Measurements from ENCODE around the gene SIMC1.
"Not testable (repeated sequence)": the region's sequence is repeated elsewhere in the genome, so short reads cannot be mapped to it uniquely, and the experiment has no call there.

SIMC1 gene

DNA sequence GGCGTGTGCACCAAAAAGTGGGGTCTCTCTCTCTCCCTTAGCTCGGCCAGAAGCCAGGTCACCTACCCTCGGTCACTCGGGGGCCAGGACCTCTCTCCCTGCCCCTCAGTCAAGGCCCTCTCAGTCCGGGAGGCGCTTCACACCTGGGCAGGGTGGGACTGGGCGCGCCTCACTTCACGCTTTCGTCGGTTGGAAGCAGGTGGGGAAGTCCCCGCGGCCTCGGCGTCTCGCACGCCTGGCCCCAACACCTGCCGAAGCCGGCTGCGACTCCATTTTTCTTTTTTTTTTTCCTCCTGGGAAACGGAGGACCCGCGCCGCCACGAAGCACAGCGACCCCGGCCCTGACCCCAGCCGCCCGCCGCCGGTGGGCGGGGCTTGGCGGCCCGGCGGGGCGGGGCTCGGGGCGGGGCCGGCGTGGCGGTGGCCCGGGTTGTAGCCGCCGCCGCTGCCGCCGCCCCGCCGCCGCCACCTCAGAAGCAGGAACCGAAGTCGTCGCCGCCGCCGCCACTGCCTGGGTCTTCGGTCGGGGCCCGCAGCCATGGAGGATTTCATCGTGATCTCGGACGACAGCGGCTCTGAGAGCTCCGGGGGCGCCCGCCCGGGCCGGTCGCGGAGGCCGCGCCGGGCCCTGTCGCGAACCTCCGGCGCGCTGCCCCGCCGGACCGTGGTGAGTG lies at the start of gene SIMC1:
Gene SIMC1 (plus strand): TSS at position 454 of the 674 bp plus-strand sequence. CDS start 85 bp downstream, at position 539.
- DNase-seq (ENCODE audit: low read depth), result peak; percentile 44

DNA sequence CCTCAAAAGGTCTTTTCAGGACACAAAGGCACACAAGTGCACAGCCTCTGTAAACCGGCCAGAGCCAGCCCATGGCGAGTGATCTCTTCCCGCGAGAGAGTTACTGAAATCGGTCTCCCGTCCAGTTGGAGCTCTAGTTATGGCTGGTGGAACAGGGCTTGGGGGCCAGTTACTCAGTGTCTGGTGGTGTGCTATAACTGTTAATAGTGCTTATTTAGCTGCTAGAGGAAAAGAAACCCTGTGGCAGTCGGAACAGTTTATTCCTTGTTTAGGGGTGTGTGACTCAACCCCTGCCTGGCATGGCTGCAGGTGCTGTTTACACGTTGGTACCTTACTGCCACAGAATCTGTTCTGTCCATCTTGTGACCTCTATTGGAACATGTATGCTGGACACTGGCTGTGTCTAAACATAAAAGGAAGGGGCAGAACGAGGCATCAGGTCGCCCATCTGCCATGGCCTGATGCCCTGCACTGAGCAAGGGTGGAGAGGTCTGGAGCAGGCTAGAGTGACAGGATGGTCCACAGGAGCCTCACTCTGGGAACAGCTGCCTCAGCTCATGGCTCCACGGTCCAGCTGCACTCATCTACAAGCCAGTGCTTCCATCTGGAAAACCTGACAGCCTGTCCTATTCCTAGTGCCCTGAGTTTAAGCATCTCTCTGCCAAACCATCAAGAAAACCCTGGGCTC lies 49.6 kb upstream of the SIMC1 start:
- DNase-seq (ENCODE audit: low read depth), result no peak

DNA sequence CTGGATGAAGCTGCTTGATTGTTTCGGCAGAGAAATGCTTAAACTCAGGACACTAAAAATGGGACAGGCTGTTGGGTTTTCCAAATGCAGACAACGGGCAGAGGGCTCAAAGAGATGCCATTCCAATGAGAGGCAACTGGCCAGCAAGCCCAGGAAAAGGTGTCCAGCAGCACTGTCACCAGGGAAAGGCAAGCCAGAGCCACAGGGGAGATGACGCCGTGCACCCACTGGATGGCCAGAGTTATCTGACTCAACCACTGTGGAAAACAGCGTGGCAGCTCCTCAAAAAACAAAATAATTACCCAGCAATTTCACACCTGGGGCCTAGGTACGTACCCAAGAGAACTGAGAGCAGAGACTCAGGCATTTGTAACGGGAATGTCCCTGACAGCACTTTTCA lies 48.4 kb upstream of the SIMC1 start:
- DNase-seq (ENCODE audit: low read depth), result no peak

DNA sequence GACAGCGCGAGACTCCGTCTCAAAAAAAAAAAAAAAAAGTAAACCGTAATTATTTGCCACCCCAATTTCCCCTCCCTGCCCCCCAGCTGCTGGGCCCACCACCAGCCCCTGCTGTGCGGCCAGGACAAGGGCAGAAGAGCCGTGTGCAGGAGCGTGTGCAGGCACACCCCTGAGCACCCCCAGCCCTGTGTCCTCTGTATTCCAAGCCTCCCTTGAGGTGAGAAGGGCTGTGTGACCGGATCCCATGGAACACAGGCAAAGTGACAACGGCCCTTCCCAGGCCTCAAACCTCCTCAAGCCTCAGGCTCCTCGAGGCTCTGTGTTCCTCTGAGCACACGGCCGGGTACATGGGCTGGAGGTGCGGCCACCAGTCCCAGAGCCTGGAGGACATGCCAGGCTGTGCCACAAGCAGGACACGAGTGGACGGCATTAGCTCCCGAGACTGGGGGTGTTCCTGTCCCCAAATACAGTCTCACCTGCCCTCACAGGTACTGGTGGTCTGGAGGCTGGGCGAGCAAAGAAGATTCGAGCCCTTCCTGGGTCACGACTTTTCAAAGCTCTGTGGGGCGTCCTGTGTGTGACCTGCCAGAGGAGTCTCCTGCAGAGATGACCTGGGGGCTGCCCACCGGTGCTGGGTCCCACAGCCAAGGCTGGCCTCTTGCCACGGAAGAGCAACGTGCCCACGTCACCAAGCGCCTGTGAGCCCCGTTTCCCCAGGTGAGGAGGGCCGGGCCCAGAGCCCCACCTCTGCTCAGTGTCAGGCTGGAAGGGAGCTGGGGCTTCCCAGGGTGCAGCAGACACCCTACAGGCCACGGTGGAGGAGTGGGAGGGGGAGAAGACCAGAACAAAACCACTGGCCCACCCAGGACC lies 47.1 kb upstream of the SIMC1 start:
- DNase-seq (ENCODE audit: low read depth), result no peak

DNA sequence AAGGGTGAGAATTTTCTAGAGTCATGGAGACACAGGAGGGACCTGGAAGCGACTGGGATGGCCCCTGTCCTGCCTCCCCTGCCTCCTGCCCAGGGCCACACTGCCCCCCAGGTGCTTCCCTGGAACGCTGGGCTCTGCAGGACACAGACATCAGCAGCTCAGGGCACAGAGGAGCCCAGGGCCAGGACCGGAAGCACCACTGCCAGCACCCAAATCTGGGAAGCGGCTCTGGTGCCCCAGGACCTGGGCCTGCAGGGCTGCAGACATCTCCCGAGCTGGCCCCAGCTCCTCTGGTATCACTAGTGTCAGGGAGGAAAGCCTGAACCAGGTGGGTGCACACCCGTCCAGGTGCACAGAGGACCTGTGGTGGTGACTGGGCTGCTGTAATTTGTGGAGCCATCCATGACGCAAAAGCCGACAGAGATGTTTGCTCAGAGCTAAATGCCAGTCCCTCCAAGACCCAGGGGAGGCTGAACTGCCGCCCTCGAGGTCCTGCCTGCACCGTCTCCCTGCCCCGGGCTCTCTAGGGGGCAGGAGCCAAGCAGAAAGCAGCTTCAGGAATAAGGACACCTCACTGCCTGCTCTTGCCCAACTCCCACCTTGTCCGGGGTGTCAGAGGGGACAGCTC lies 46.0 kb upstream of the SIMC1 start:
- no peak for DNase-seq (ENCODE audit: low read depth)

DNA sequence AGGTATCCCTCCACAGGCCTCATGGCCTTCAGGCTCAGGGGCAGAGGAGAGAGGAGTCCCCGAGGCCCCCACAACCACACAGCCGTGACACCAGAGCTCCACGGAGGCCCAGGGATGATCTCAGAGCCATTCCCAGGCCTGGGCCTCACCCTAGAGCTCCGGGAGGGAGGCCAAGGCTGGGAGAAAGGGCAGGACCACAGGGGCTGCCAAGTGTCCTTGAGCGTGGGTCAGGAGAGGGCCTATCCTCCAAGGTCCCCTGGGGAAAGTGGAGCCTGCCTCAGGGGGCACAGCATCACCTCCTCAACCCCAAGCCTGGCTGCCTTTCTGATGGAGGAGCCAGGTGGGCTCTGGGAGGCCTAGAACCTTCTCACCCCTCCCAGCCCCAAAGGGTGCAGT lies 45.5 kb upstream of the SIMC1 start:
- DNase-seq (ENCODE audit: low read depth), result not testable (repeated sequence)

DNA sequence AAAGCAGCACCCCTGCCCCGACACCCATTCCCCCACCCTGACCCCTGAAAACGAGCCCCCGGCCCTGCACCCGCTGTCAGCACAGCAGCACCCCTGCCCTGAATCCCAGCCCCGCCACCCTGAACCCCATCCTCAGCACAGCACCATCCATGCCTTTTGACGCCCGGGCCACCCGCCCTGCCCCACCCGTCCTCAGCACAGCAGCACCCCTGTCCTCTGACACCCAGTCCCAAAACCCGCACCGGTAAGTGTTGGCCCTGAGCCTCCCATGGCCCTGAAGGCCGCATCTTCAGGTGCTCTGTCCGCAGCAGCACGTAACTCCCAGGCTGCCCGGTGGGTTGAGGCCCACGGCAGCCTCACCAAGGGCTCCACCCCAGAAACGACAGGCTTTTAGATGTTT lies 44.6 kb upstream of the SIMC1 start:
- DNase-seq (ENCODE audit: low read depth), result not testable (repeated sequence)

DNA sequence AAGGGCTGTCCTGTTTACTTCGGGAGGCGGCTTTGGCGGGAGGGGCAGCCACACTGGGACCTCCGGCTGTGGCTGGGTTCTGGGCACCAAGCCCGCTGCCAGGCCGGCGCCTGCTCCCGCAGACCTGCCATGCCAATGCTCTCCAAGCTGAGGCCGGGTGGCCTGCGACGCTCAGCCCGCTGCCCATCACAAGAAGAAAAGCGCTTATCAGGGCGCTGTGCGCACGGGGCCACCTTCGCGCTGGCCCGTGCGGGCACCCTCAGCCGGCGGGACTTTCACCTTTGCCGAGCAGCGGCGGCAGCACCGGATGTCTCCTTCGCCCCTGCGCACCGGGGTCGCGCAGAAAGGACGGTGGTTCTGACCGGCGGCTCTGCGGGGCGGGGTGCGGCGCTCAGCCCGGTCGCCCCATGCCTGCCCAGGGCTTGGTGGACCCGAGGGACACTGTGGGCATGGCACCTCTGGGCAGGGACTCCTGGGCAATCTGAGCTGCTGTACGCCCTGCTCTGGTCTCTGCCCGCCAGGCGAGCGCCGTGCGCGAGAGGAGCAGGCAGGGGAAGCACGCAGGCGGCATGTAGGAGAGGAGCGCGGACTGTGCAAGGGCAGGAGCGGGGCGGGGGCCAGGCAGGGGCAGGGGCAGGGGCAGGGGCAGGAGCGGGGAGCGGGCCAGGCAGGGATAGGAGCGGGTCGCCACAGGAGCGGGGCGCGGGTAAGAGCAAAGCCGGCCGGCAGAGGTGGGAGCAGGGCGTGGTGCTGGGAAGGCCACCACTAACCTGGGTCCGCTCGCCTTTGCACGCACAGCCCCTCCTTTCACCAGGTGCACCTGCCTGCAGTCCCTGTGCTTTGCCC lies 43.8 kb upstream of the SIMC1 start:
- DNase-seq (ENCODE audit: low read depth), result not testable (repeated sequence)

DNA sequence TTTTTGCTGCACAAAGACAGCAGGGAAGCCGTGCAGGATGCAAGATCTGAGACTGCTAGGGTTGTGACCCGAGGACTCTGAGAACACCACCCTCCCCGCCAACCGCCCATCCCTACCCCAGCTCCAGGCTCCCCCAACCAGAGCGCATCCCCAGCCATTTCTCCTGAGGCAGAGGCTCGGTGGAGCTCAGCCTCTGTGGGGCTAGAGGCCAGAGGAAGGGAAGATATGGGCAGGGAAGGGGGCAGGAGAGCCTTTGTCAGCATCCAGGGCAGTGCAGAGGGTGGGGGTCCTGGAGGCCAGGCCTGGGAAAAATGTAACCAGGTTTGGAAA lies 43.2 kb upstream of the SIMC1 start:
- DNase-seq (ENCODE audit: low read depth), result not testable (repeated sequence)

DNA sequence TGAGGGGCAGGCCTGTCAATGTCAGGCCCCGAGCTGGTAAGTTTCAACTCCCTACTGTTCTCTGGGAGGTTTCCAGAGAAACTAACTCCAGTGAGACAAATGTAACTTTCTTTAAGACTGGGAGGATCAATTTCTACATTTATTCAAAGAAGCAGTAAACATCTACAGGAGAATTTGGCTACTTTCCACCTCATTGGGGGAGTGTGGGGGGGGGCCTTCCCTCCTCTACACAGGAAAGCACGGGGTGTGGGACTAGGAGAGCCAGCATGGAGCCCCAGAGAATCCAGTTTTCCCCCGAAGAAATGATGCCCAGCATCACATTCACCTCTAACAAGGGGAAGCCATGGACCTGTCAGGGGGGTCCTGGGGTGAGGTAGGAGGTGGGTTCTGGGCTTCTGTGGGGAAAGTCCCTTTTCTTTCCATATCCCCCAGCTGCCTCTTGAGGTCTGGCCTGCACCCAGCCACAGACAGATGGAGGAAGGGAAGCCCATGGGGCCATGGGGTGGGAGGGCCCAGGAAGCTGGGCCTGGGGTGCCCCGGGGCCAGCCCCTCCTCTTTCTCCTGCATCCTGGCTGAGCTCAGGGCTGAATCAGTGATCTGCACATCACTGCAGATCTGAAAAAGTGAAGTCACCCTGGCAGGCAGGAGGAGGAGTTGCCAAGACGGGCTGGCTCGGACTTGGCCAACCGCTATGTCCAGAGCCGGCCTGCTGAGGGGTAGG lies 42.6 kb upstream of the SIMC1 start:
- DNase-seq (ENCODE audit: low read depth), result not testable (repeated sequence)

DNA sequence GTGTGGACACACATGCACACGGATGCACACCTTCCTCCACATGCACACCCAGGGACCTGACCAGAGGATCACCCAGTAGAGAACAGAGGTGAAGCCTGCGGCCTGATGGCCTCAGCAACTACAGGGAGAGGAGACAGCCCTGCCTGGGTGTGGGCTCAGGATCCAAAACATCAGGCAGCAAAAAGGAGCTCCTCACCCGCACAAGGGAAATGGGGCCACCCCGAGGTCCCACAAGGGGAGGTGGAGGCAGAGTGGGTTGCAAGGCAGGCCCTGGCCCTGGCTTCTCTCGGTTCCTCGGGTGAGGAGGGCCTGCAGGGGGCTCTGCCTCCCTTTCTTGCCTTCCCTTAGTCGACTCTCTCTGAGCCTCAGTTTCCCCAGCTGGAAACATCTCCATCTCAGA lies 41.4 kb upstream of the SIMC1 start:
- DNase-seq (ENCODE audit: low read depth), result not testable (repeated sequence)

DNA sequence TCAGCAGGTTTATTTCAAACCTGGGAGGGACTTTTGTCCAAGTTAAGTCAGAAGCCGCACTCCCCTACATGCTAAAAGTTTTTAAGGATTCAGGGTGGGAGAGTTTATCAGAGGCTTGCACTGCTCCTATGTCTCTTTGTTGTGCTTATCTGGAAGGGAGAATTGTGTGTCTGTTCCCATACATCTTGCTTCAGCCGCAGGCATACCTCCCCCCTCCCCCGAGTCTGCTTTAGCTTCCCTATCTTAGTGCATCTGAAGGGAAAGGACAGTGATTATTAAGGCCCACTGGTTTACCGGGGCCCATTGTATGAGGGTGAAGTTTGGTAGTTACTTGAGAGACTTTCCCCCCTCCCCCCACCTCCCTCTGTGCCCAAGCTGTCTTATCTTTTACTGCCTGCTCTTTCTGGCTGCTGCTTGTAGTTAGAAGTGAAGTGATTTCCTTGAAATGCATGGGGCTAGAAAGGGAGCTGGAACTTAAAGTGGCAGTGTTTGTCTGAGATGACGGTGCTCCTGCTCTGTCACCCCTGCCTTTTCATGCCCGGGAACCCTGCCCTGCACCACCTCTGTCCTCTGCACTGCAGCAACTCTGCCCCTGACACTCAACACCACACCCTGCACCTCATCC lies 40.9 kb upstream of the SIMC1 start:
- DNase-seq (ENCODE audit: low read depth), result not testable (repeated sequence)

DNA sequence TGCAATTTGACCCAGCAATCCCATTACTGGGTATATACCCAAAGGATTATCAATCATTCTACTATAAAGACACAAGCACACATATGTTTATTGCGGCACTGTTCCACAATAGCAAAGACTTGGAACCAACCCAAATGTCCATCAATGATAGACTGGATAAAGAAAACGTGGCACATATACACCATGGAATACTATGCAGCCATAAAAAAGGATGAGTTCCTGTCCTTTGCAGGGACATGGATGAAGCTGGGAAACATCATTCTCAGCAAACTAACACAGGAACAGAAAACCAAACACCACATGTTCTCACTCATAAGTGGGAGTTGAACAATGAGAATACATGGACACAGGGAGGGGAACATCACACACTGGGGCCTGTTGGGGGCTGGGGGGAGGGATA lies 39.9 kb upstream of the SIMC1 start:
- DNase-seq (ENCODE audit: low read depth), result not testable (repeated sequence)

DNA sequence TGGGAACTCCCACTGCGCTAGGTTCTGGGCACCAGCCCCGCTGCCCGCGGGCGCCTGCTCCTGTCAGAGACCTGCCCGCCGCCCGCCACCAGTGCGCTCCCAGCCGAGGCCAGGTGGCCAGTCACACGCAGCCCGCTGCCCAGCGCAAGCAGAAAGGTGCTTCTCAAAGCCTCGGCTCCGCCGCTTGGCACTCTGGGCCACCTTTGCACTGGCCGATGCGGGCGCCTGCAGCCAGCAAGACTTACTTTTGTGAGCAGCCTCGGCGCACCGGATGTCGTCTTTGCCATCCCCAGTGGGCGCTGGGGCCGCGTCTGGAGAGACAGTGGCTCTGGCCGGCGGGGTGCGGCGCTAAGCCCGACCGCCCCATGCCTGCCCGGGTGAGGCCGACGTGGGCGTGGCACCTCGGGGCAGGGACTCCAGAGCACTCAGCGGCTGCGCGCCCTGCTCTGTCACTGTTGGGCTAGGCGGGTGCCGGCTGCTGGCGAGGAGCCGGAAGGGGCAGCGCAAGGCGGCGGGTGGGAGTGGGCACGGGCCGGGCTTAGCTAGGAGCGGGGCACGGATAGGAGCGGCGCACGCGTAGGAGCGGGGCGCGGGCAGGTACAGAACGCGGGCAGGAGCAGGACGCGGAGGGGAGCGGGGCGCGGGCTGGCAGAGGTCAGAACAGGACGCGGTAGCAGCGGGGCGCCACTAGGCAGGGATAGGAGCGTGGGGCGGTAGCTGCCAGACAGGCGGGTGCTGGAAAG lies 39.1 kb upstream of the SIMC1 start:
- not testable (repeated sequence) for DNase-seq (ENCODE audit: low read depth)

DNA sequence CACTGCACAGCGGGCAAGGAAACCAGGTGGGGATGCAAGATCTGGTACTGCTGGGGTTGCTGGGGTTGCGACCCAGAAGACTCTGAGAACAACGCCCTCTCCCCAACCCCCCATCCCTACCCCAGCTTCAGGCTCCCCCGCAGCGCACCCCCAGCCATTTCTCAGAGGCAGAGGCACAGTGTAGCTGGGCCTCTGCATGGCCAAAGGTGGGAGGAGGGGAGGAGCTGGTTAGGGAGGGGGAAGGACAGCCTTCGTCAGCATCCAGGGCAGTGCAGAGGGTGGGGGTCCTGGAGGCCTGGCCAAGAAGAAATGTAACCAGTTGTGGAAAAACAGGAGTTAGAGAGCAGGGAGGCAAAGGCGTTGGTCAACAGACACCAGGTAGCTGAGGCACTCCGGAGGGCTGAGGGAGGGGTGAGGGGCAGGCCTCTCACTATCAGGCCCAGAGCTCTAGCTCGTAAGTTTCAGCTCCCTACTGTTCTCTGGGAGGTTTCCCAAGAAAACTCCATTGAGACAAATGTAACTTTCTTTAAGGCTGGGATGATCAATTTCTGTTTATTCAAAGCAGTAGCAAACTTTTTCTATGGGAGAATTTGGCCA lies 38.3 kb upstream of the SIMC1 start:
- DNase-seq (ENCODE audit: low read depth), result not testable (repeated sequence)

DNA sequence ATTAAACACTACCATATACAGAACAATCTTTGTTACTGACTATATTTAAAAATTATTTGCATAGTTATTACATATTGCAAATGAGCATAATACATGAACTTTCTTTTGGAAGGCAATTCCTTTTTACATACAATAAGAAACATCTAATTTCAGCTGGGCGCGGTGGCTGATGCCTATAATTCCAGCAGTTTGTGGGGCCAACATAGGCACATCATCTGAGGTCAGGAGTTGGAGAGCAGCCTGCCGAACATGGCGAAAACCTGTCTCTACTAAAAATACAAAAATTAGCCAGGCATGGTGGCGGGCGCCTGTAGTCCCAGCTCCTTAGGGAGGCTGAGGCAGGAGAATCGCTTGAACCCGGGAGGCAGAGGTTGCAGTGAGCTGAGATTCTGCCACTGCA lies 36.4 kb upstream of the SIMC1 start:
- no peak for DNase-seq (ENCODE audit: low read depth)

DNA sequence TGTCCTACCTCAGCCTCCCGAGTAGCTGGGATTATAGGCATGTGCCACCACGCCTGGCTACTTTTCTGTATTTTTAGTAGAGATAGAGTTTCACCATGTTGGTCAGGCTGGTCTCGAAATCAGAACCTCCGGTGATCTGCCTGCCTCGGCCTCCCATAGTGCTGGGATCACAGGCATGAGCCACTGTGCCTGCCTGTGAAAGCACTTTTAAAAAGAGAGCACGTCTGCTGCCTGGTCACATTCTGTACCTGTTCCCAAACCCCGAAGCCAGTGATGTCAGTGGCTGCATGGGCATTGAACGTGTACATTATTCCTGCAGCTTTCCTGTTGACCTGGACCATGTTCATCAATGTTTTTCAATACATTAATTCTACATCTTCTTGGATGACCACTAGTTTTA lies 35.1 kb upstream of the SIMC1 start:
- no peak for DNase-seq (ENCODE audit: low read depth)

DNA sequence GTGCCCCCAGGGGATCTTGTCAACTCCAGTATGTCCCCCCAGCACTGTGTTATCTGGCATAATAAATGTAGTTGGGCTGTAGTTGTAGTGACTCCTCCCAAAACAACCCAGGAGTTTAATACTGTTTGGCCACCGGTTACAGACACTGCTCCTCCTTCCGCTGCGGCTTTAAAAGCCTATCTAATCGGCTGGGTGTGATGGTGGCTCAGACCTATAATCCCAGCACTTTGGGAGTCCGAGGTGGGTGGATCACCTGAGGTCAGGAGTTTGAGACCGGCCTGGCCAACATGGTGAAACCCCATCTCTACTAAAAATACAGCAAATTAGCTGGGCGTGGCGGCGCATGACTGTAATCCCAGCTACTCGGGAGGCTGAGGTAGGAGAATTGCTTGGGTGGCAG lies 34.7 kb upstream of the SIMC1 start:
- DNase-seq (ENCODE audit: low read depth), result not testable (repeated sequence)

DNA sequence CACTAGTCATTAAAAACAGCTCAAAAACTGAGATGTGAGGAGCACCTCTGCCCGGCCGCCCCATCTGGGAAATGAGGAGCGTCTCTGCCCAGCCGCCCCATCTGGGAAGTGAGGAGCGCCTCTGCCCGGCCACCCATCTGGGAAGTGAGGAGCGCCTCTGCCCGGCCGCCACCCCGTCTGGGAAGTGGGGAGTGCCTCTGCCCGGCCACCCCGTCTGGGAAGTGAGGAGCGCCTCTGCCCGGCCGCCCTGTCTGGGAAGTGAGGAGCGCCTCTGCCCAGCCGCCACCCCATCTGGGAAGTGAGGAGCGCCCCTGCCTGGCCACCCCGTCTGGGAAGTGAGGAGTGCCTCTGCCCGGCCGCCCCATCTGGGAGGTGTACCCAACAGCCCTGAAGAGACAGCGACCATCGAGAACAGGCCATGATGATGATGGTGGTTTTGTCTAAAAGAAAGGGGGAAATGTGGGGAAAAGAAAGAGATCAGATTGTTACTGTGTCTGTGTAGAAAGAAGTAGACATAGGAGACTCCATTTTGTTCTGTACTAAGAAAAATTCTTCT lies 23.7 kb upstream of the SIMC1 start:
- not testable (repeated sequence) for DNase-seq (ENCODE audit: low read depth)
